Measurements from ENCODE around the gene HTR3D. TPM values are rescaled to one million over a fixed set of nuclear protein-coding genes. Genes with fewer than 3 reads are reported as not detected.

The HTR3D gene
- total RNA-seq, 2 experiments from 2014 or later: not detected

DNA sequence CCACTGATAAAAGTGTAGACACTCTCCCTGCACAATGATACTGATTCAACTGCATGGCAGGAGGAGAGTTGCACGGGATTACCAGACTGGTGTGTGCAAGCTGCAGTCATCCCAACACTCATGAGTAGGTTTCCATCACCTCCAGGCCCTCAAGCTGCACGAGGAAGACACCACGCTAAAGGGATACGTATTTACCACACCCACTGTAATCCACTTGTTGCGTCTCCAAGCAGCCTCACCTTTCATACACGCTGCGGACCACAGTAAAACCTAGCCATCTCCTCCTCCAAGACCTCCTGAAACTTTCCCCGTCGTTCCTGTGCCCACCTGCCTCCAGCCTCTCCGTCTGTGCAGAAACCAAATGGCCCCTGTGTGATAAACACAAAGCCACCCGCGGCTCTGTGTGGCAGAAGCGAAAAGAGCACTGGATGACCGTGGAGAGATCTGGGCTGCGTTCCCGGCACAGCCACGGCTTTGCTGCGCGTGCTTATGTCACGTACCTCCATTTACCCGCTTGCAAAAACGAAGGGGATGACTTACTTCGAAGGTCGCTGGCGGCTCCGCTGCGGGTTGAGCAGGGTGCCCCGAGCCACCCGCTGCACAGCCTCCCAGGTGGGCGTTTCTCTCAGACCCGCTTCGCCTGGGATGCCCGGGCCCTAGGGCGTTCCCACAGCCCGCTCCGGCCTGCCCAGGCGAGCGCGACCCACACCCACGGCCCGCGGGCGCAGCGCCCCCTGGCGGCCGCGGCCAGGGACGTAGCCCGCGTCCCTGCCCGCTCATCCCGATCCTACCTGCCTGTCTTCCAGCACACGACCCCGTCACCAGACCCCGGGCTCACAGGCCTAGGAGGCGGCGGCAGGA, 14.5 kb upstream of the HTR3D start:
- peak overlapping the region; percentile 66 for H3K27ac Mint-ChIP-seq

DNA sequence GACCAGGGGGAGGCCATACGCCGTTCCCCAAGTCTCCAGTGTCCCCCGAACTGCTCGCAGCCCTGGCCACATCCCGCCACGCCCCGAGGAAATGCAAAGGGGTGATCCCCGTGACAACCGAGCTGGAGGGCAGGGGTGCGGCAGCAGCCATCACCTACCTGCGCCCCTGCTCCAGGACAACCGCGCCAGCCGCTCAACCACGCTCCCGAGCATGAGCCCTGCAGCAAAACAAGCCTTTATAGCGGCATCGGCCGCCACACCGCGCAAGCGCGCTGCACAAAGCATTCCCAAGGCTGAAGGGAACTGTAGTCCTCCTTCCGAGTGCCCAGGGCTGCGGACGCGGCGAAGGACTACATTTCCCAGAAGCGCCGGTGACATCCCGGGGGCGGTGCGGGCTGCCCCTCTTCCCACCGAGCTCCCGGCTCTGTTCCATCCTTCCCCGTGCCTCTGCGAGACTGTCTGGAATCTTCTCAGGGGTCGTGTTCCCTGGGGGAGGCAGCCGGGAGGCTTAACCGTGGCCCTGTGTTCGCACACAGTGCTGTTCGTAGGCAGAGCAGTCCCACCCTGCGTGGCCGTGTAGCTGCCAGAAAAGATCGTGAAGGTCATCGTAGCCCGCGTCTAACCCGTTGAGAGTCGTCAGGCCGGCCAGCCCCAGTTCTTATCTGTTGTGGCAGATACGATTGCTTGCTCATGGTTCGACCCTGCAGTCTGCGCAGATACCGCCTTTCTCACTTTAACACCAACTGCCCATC, 13.7 kb upstream of the HTR3D start, which contains the start of gene ABCC5:
TSS of gene ABCC5 (minus strand) at position 213 of the 752 bp plus-strand sequence. CDS start 3,492 bp downstream, outside the sequence.
- DNase-seq (peak; percentile 65 to 92 (median 78)), ATAC-seq (ENCODE audit: poor library complexity) (peak; percentile 94)
- H3K9me3 ChIP-seq (ENCODE audit: control insufficient read depth in 1 of 2, insufficient read depth in 1 of 2, low read length in 2 of 2): no peaks in the 10 kb centered on the region
- CTCF ChIA-PET: interaction anchor here (1.0 to 2.0 kb wide), 3 partner anchors 122 to 232 kb away, joined by 3 to 6 read pairs (median 5); partner anchors contain the start of genes EEF1AKMT4 and PARL
- Mint-ChIP-seq H3K4me1 (ENCODE audit: low read depth) (peaks cover 26% of the 10 kb centered on the region), H3K27ac (peak within 1 kb of the TSS; percentile 66), H3K36me3 (ENCODE audit: low read depth) (peaks cover 15% of the 10 kb centered on the region), H3K4me3 (peak within 1 kb of the TSS; percentile 100), H3K9me3 (no peaks in the 10 kb centered on the region), H3K27me3 (peaks cover 5% of the 10 kb centered on the region)
- H3K27me3 ChIP-seq (ENCODE audit: control insufficient read depth in 1 of 2, insufficient read depth in 2 of 2, low read length in 2 of 2): peaks cover 0 to 3% of the 10 kb centered on the region in 2 experiments
- H3K36me3 ChIP-seq (ENCODE audit: insufficient read depth, low read length): no peaks in the 10 kb centered on the region
- POLR2A ChIA-PET: interaction anchor here (0.7 to 1.5 kb wide), 2 partner anchors 27 to 117 kb away, joined by 3 to 8 read pairs; partner anchors contain the start of gene EIF2B5
- H3K4me1 ChIP-seq (ENCODE audit: insufficient read depth, low read length): peaks cover 16% of the 10 kb centered on the region
- TF ChIP-seq, protein P1, sequence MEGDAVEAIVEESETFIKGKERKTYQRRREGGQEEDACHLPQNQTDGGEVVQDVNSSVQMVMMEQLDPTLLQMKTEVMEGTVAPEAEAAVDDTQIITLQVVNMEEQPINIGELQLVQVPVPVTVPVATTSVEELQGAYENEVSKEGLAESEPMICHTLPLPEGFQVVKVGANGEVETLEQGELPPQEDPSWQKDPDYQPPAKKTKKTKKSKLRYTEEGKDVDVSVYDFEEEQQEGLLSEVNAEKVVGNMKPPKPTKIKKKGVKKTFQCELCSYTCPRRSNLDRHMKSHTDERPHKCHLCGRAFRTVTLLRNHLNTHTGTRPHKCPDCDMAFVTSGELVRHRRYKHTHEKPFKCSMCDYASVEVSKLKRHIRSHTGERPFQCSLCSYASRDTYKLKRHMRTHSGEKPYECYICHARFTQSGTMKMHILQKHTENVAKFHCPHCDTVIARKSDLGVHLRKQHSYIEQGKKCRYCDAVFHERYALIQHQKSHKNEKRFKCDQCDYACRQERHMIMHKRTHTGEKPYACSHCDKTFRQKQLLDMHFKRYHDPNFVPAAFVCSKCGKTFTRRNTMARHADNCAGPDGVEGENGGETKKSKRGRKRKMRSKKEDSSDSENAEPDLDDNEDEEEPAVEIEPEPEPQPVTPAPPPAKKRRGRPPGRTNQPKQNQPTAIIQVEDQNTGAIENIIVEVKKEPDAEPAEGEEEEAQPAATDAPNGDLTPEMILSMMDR (IDR thresholded peaks at IDR 0.05): peak; percentile 89
- H3K4me3 ChIP-seq (ENCODE audit: low read length): peak within 1 kb of the TSS; percentile 96
- H3K27ac ChIP-seq (ENCODE audit: low read depth in 1 of 2, low read length in 2 of 2): peak within 1 kb of the TSS; percentile 23 to 43
- intact Hi-C loops (cut with DNase I, micrococcal nuclease): loop anchor here (1.0 to 10.0 kb wide), 10 partner anchors 119 to 1567 kb away; partner anchors contain the start of genes ABCF3 (in 1 of the 2), AP2M1 (in 1 of the 2), EEF1AKMT4 (in 1 of the 2) and EIF2B5 (in 1 of the 2)

More for the DNA sequence above, 14.5 kb upstream of the HTR3D start:
- Histone ChIP-seq H3K9me3 (ENCODE audit: control insufficient read depth in 1 of 2, insufficient read depth in 1 of 2, low read length in 2 of 2) (no peaks in the 10 kb centered on the region), H3K27me3 (ENCODE audit: control insufficient read depth in 1 of 2, insufficient read depth in 2 of 2, low read length in 2 of 2) (peaks cover 0 to 3% of the 10 kb centered on the region in 2 experiments), H3K4me1 (ENCODE audit: insufficient read depth, low read length) (peaks cover 16% of the 10 kb centered on the region), H3K27ac (ENCODE audit: low read depth in 1 of 2, low read length in 2 of 2) (peak overlapping the region; percentile 23 to 43), H3K4me3 (ENCODE audit: low read length) (peak overlapping the region; percentile 96), H3K36me3 (ENCODE audit: insufficient read depth, low read length) (no peaks in the 10 kb centered on the region)
- H3K27me3 Mint-ChIP-seq: peaks cover 5% of the 10 kb centered on the region
- intact Hi-C loops (cut with DNase I, micrococcal nuclease): loop anchor here (1.0 to 10.0 kb wide), 10 partner anchors 120 to 1568 kb away; partner anchors contain the start of genes ABCF3 (in 1 of the 2), AP2M1 (in 1 of the 2), EEF1AKMT4 (in 1 of the 2) and EIF2B5 (in 1 of the 2)
- TF ChIP-seq, protein P1 (IDR thresholded peaks at IDR 0.05): peak; percentile 99
- POLR2A ChIA-PET: interaction anchor here (1.5 kb wide), 1 partner anchor 118 kb away, joined by 8 read pairs; the partner anchor contains the start of gene EIF2B5
- no peaks in the 10 kb centered on the region for H3K9me3 Mint-ChIP-seq
- H3K4me1 Mint-ChIP-seq (ENCODE audit: low read depth): peaks cover 26% of the 10 kb centered on the region
- H3K4me3 Mint-ChIP-seq: peak overlapping the region; percentile 100
- ATAC-seq (ENCODE audit: poor library complexity) (peak; percentile 53), DNase-seq (peak in 10 of 14 experiments; percentile 11 to 81 (median 38))
- CTCF ChIA-PET: interaction anchor here (1.0 to 2.0 kb wide), 3 partner anchors 122 to 233 kb away, joined by 3 to 6 read pairs (median 5); partner anchors contain the start of genes EEF1AKMT4 and PARL
- H3K36me3 Mint-ChIP-seq (ENCODE audit: low read depth): peaks cover 20% of the 10 kb centered on the region
